Right lobe of liver (tissue), 4 donors: ENCODE measurements around the gene ZNF609.

Experiments used
- POLR2A ChIP-seq: fragments of 450-650 bp; IDR thresholded peaks from one replicate; pipeline ENCODE4 v1.6.1; 2017; ENCODE audit warnings: antibody characterized with exemption, mild to moderate bottlenecking
- TF ChIP-seq, protein P1 (sequence below), 4 donors: fragments of 200-600 bp in 3 of 4; fragments of 450-650 bp in 1 of 4; IDR thresholded peaks; one replicate each; pipeline versions ENCODE4 v1.5.1 to v1.8.0; 2016 to 2022; ENCODE audit warnings: antibody characterized with exemption in 4 of 4, mild to moderate bottlenecking in 2 of 4
- donor health status: DM: no; HTN: no; CAD: no.
- donor health status: DM: no; HTN: no; CAD: no.
- donor health status: DM: no; HTN: yes; CAD: no.

DNA sequence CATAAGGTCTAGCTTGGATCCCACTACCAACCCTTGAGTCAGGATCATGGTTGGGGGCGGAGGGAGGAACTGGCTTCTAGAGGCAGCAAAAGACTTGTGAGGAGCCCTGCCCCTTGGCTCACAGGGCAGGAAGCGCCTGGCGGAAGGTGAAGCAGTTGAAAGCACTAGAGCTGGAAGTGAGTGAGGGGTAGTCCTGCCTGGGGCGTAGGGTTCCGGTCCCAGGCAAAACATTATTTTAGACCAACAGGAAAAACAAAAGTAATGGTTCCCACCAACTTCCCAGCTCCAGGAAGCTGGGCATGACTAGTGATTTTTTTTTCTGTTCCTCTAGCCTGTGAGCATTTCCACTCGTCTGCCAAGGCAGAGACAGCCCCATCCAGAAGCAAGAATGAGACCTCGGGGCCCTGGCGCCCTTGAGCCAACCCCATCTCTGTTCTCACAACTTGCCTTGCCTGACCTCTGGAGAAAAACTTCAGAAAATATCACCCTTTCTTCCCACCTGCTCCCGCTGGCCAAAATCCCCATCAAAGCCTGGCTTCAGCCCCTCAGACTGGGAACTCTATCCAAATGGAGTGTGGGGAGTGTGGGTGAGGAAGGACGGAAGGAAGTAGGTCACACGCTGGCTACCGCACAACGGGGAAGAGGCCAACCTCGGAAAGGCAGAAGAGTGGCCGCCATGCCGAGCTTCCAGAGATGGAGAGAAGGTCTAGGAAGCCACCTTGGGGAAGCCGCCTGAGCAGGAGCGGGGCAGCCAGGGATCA lies 257.5 kb downstream of the ZNF609 start:
- TF ChIP-seq, protein P1, sequence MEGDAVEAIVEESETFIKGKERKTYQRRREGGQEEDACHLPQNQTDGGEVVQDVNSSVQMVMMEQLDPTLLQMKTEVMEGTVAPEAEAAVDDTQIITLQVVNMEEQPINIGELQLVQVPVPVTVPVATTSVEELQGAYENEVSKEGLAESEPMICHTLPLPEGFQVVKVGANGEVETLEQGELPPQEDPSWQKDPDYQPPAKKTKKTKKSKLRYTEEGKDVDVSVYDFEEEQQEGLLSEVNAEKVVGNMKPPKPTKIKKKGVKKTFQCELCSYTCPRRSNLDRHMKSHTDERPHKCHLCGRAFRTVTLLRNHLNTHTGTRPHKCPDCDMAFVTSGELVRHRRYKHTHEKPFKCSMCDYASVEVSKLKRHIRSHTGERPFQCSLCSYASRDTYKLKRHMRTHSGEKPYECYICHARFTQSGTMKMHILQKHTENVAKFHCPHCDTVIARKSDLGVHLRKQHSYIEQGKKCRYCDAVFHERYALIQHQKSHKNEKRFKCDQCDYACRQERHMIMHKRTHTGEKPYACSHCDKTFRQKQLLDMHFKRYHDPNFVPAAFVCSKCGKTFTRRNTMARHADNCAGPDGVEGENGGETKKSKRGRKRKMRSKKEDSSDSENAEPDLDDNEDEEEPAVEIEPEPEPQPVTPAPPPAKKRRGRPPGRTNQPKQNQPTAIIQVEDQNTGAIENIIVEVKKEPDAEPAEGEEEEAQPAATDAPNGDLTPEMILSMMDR (IDR thresholded peaks at IDR 0.05): no peak
- no peak for TF ChIP-seq POLR2A
